ENCODE data around the gene OXER1. TPM values are rescaled to one million over a fixed set of nuclear protein-coding genes. Genes with fewer than 3 reads are reported as not detected.

OXER1 gene
- total RNA-seq, 2 experiments from 2014 or later, result not detected

GRCh38 chr2:42755191-42755880 is 8.6 kb downstream of the OXER1 start:
- no TSS peak for BruUV-seq (replicated peaks)

GRCh38 chr2:42754776-42755140 is 9.2 kb downstream of the OXER1 start:
- no peak overlapping the region for H3K4me2 ChIP-seq (ENCODE audit: low read length)
- no TSS peak for BruUV-seq (replicated peaks)
- H3K36me3 ChIP-seq (ENCODE audit: insufficient read depth, low read length), result peaks cover 60% of the 10 kb centered on the region
- CTCF ChIA-PET (ENCODE audit: unreplicated experiment), result no interaction called here
- H3K9me2 ChIP-seq (ENCODE audit: insufficient read depth, low read length), result no peaks in the 10 kb centered on the region
- DNase-seq (ENCODE audit: low spot score), result no peak
- H3K4me3 ChIP-seq (ENCODE audit: low read depth, low read length, poor library complexity, severe bottlenecking), result no peak overlapping the region
- no peaks in the 10 kb centered on the region for H3K9me3 ChIP-seq (ENCODE audit: low read length)
- intact Hi-C loops (cut with micrococcal nuclease; ENCODE audit: unreplicated experiment), result no loop called here
- H2AFZ ChIP-seq (ENCODE audit: low read length), result no peak overlapping the region
- no peaks in the 10 kb centered on the region for H3K79me2 ChIP-seq (ENCODE audit: insufficient read depth, low read depth, low read length)
- POLR2A ChIA-PET, result no interaction called here
- no peak overlapping the region for H3K27ac ChIP-seq (ENCODE audit: low read depth, low read length, poor library complexity, severe bottlenecking)
- no peaks in the 10 kb centered on the region for H4K20me1 ChIP-seq (ENCODE audit: insufficient read depth, low read length)
- TF ChIP-seq EZH2phosphoT487 (IDR thresholded peaks at IDR 0.05; ENCODE audit: borderline replicate concordance, low read depth, low read length) (no peak), CTCF (conservative IDR thresholded peaks at IDR 0.05; ENCODE audit: low read length) (no peak)
- H3K4me1 ChIP-seq (ENCODE audit: insufficient read depth, low read length, poor library complexity, severe bottlenecking), result peaks cover 20% of the 10 kb centered on the region

More at GRCh38 chr2:42755191-42755880, 8.6 kb downstream of the OXER1 start:
- no peaks in the 10 kb centered on the region for H3K9me3 ChIP-seq (ENCODE audit: low read length)
- no peak overlapping the region for H3K27ac ChIP-seq (ENCODE audit: low read depth, low read length, poor library complexity, severe bottlenecking)
- no peaks in the 10 kb centered on the region for H4K20me1 ChIP-seq (ENCODE audit: insufficient read depth, low read length)
- H3K4me2 ChIP-seq (ENCODE audit: low read length), result no peak overlapping the region
- H3K4me3 ChIP-seq (ENCODE audit: low read depth, low read length, poor library complexity, severe bottlenecking), result no peak overlapping the region
- CTCF ChIA-PET (ENCODE audit: unreplicated experiment), result no interaction called here
- no peak overlapping the region for H2AFZ ChIP-seq (ENCODE audit: low read length)
- no peak for DNase-seq (ENCODE audit: low spot score)
- H3K79me2 ChIP-seq (ENCODE audit: insufficient read depth, low read depth, low read length), result no peaks in the 10 kb centered on the region
- intact Hi-C loops (cut with micrococcal nuclease; ENCODE audit: unreplicated experiment), result no loop called here
- no peaks in the 10 kb centered on the region for H3K9me2 ChIP-seq (ENCODE audit: insufficient read depth, low read length)
- TF ChIP-seq CTCF (conservative IDR thresholded peaks at IDR 0.05; ENCODE audit: low read length) (no peak), EZH2phosphoT487 (IDR thresholded peaks at IDR 0.05; ENCODE audit: borderline replicate concordance, low read depth, low read length) (no peak)
- peaks cover 20% of the 10 kb centered on the region for H3K4me1 ChIP-seq (ENCODE audit: insufficient read depth, low read length, poor library complexity, severe bottlenecking)
- POLR2A ChIA-PET, result no interaction called here
- peaks cover 57% of the 10 kb centered on the region for H3K36me3 ChIP-seq (ENCODE audit: insufficient read depth, low read length)

GRCh38 chr2:42754021-42754775 is 9.7 kb downstream of the OXER1 start:
- Histone ChIP-seq H3K4me3 (ENCODE audit: low read depth, low read length, poor library complexity, severe bottlenecking) (no peak overlapping the region), H3K9me3 (ENCODE audit: low read length) (no peaks in the 10 kb centered on the region), H3K9me2 (ENCODE audit: insufficient read depth, low read length) (no peaks in the 10 kb centered on the region), H3K36me3 (ENCODE audit: insufficient read depth, low read length) (peaks cover 63% of the 10 kb centered on the region), H3K27ac (ENCODE audit: low read depth, low read length, poor library complexity, severe bottlenecking) (no peak overlapping the region), H3K4me1 (ENCODE audit: insufficient read depth, low read length, poor library complexity, severe bottlenecking) (peaks cover 20% of the 10 kb centered on the region), H3K79me2 (ENCODE audit: insufficient read depth, low read depth, low read length) (no peaks in the 10 kb centered on the region), H4K20me1 (ENCODE audit: insufficient read depth, low read length) (no peaks in the 10 kb centered on the region), H2AFZ (ENCODE audit: low read length) (no peak overlapping the region), H3K4me2 (ENCODE audit: low read length) (peak overlapping the region; percentile 20; the same call in 1 of the 2 replicates)
- no peak for TF ChIP-seq CTCF (conservative IDR thresholded peaks at IDR 0.05; ENCODE audit: low read length)
- TF ChIP-seq EZH2phosphoT487 (IDR thresholded peaks at IDR 0.05; ENCODE audit: borderline replicate concordance, low read depth, low read length), result no peak
- ChIA-PET CTCF (ENCODE audit: unreplicated experiment) (no interaction called here), POLR2A (interaction anchor here (0.5 to 0.6 kb wide), 2 partner anchors 12 to 277 kb away, joined by 3 read pairs; no protein-coding TSS in a partner anchor)
- no peak for DNase-seq (ENCODE audit: low spot score)
- intact Hi-C loops (cut with micrococcal nuclease; ENCODE audit: unreplicated experiment), result no loop called here
- BruUV-seq (replicated peaks), result no TSS peak

Data from OCI-LY7 (cell line).